NCI-H69 (cell line): Measurements from ENCODE around the gene CACNA1E.
"Not testable (repeated sequence)": the region's sequence is repeated elsewhere in the genome, so short reads cannot be mapped to it uniquely, and the experiment has no call there.

Source experiments
- DNase-seq: peaks from one replicate; lab custom pipeline; 2025; lab: John Stamatoyannopoulos, UW

CACNA1E gene

GRCh38 chr1:181516706-181517105 is 33.4 kb downstream of the CACNA1E start:
- DNase-seq: peak; percentile 75

GRCh38 chr1:181517181-181517875 is 34.0 kb downstream of the CACNA1E start:
- peak; percentile 75 for DNase-seq

GRCh38 chr1:181518152-181518551 is 34.8 kb downstream of the CACNA1E start:
- peak; percentile 16 for DNase-seq

GRCh38 chr1:181522864-181523263 is 39.5 kb downstream of the CACNA1E start:
- DNase-seq: peak; percentile 15

- DNase-seq: peak; percentile 15
These were observed 41.9 kb downstream of the CACNA1E start for GRCh38 chr1:181525104-181525721.

GRCh38 chr1:181528241-181528640 is 44.9 kb downstream of the CACNA1E start:
- DNase-seq: not testable (repeated sequence)

GRCh38 chr1:181531441-181531840 is 48.1 kb downstream of the CACNA1E start:
- no peak for DNase-seq

GRCh38 chr1:181531951-181532600 is 48.8 kb downstream of the CACNA1E start:
- DNase-seq: peak; percentile 92

GRCh38 chr1:181538836-181539235 is 55.5 kb downstream of the CACNA1E start:
- DNase-seq: peak; percentile 17

- peak; percentile 17 for DNase-seq
These were observed 58.1 kb downstream of the CACNA1E start for GRCh38 chr1:181541458-181541857.

GRCh38 chr1:181541947-181542346 is 58.6 kb downstream of the CACNA1E start:
- DNase-seq: no peak

- DNase-seq: not testable (repeated sequence)
These were observed 59.1 kb downstream of the CACNA1E start for GRCh38 chr1:181542406-181542805.

- peak; percentile 51 for DNase-seq
These were observed 62.1 kb downstream of the CACNA1E start for GRCh38 chr1:181545395-181545794.

GRCh38 chr1:181548497-181548896 is 65.2 kb downstream of the CACNA1E start:
- no peak for DNase-seq

GRCh38 chr1:181551249-181551648 is 67.9 kb downstream of the CACNA1E start:
- peak; percentile 74 for DNase-seq

- no peak for DNase-seq
These were observed 68.4 kb downstream of the CACNA1E start for GRCh38 chr1:181551754-181552153.

- no peak for DNase-seq
These were observed 71.1 kb downstream of the CACNA1E start for GRCh38 chr1:181554465-181554864.

- no peak for DNase-seq
These were observed 73.3 kb downstream of the CACNA1E start for GRCh38 chr1:181556631-181557030.

- peak; percentile 71 for DNase-seq
These were observed 74.0 kb downstream of the CACNA1E start for GRCh38 chr1:181557313-181557712.

GRCh38 chr1:181558416-181558815 is 75.1 kb downstream of the CACNA1E start:
- no peak for DNase-seq

GRCh38 chr1:181559142-181559541 is 75.8 kb downstream of the CACNA1E start:
- DNase-seq: no peak

- no peak for DNase-seq
These were observed 79.1 kb downstream of the CACNA1E start for GRCh38 chr1:181562395-181562794.

GRCh38 chr1:181568736-181569135 is 85.4 kb downstream of the CACNA1E start:
- no peak for DNase-seq
